Immature natural killer cell (primary cell): ENCODE measurements around the gene ULK4. TPM values are rescaled to one million over a fixed set of nuclear protein-coding genes. Genes with fewer than 3 reads are reported as not detected.
"Not testable (repeated sequence)": the region's sequence is repeated elsewhere in the genome, so short reads cannot be mapped to it uniquely, and the experiment has no call there.

Source experiments
- DNase-seq, 3 donors: peaks; one replicate each; pipeline ENCODE4 v3.0.0; 2022; ENCODE audit warnings: mixed read lengths in 1 of 3
- H3K27ac Mint-ChIP-seq, 6 donors: one replicate each; pipeline ENCODE4 v1.8.0; 2020; ENCODE audit warnings: mixed read lengths in 6 of 6, mild to moderate bottlenecking in 5 of 6, inconsistent platforms in 4 of 6, moderate library complexity in 3 of 6
- H3K27me3 Mint-ChIP-seq, 3 donors: one replicate each; pipeline ENCODE4 v1.8.0; 2020 to 2021; ENCODE audit warnings: low read depth in 3 of 3, mild to moderate bottlenecking in 3 of 3, mixed read lengths in 3 of 3, moderate library complexity in 3 of 3, inconsistent platforms in 1 of 3
- H3K36me3 Mint-ChIP-seq, 3 donors: one replicate each; pipeline ENCODE4 v1.8.0; 2020; ENCODE audit warnings: mixed read lengths in 3 of 3, inconsistent platforms in 2 of 3, mild to moderate bottlenecking in 2 of 3
- H3K4me1 Mint-ChIP-seq, 2 donors: one replicate each; pipeline ENCODE4 v1.8.0; 2020; ENCODE audit warnings: inconsistent platforms in 2 of 2, mild to moderate bottlenecking in 2 of 2, mixed read lengths in 2 of 2, moderate library complexity in 1 of 2
- H3K4me3 Mint-ChIP-seq, 5 donors: one replicate each; pipeline ENCODE4 v1.8.0; 2020; ENCODE audit warnings: mild to moderate bottlenecking in 5 of 5, mixed read lengths in 5 of 5, inconsistent platforms in 3 of 5, moderate library complexity in 3 of 5
- H3K9me3 Mint-ChIP-seq, 6 donors: one replicate each; pipeline ENCODE4 v1.8.0; 2020; ENCODE audit warnings: mild to moderate bottlenecking in 6 of 6, mixed read lengths in 6 of 6, inconsistent platforms in 4 of 6, moderate library complexity in 3 of 6
- polyA plus RNA-seq, 3 donors: library from polyadenylated mRNA; unstranded; fragments of 300-500 nt; fragmentation: Illumina TruSeq; gene quantifications; one replicate each; pipeline ENCODE4 v1.2.3, GENCODE V29; 2021

The ULK4 gene
- polyA plus RNA-seq, 3 donors from 2014 or later, result 9.9 to 10.6 (median 9.9) TPM

GRCh38 chr3:41749988-41750387 is 211.9 kb downstream of the ULK4 start:
- Mint-ChIP-seq H3K27me3 (no peaks in the 10 kb centered on the region), H3K4me3 (no peak overlapping the region), H3K9me3 (no peaks in the 10 kb centered on the region), H3K27ac (no peak overlapping the region), H3K4me1 (peaks cover 0 to 4% of the 10 kb centered on the region in 2 donors), H3K36me3 (peaks cover 18 to 34% (median 25%) of the 10 kb centered on the region in 3 donors)
- no peak for DNase-seq

DNA sequence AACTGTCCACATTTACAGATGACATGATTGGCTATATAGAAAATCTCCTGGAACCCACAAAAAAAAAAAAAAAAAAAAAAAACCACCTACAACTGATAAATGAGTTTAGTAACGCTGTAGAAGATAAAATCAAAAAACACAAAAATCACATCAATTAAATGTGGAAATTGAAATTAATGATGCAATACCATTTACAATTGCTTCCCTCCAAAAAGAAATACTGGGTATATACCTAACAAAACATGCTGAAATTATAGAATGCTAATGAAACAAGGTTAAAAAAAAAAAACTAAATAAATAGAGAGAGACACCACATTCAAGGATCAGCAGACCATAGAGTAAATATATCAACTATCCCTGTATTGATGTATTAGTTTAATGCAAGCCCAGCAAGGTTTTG is 215.7 kb downstream of the ULK4 start:
- peaks cover 0 to 2% (median 0%) of the 10 kb centered on the region in 3 donors for H3K27me3 Mint-ChIP-seq
- DNase-seq, result no peak
- peaks cover 9 to 16% (median 9%) of the 10 kb centered on the region in 3 donors for H3K36me3 Mint-ChIP-seq
- no peak overlapping the region for H3K4me3 Mint-ChIP-seq
- no peaks in the 10 kb centered on the region for H3K9me3 Mint-ChIP-seq
- no peak overlapping the region for H3K27ac Mint-ChIP-seq
- H3K4me1 Mint-ChIP-seq, result no peaks in the 10 kb centered on the region

DNA sequence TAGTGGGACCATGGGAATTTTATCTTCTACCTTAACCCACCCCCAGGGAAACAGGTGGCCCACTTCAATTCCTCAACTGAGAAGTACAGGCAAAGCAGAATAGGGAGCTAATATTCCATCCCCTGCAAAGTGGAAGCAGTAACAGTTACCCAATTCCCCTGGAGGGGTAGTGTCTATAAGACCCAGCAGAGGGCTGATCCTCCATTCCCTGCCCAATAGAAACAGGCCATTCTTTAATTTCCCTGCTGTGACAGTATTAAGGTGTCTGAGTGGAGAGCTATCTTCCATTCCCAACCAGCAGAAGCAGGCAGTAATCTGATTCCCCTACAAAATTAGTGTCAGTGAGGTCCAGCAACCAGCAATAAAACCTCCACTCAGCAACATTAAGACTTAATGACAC is 219.8 kb downstream of the ULK4 start:
- Mint-ChIP-seq H3K4me3 (no peak overlapping the region), H3K27me3 (peaks cover 0 to 6% (median 2%) of the 10 kb centered on the region in 3 donors), H3K36me3 (peaks cover 8 to 15% (median 11%) of the 10 kb centered on the region in 3 donors), H3K9me3 (peaks cover 0 to 6% (median 4%) of the 10 kb centered on the region in 6 donors), H3K4me1 (no peaks in the 10 kb centered on the region), H3K27ac (no peak overlapping the region)
- no peak for DNase-seq

DNA sequence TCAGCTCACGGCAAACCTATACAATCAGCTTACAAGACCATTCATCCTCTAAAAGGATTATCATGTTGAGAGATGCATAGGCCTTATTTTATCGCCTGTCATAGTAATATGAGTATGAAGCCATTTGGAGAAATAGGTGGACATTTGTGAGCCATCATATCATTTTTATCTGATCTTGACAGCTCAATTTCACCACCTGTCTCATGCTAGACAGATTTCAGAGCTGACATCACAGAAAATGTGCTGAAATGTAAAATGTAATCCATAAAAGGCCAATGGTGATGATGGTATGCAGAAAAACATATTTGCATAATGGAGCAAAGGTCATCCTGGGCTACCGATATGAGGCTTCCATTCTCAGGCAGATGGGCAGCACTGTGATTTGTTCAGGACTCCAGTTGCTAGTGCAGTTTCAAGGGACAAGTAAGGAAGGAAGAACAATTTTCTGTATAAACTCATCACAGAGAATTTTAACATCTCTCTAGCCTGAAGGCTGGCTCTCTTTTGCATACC is 221.5 kb downstream of the ULK4 start:
- Mint-ChIP-seq H3K9me3 (peaks cover 0 to 6% (median 4%) of the 10 kb centered on the region in 6 donors), H3K4me1 (no peaks in the 10 kb centered on the region), H3K4me3 (no peak overlapping the region), H3K36me3 (peaks cover 11 to 15% (median 11%) of the 10 kb centered on the region in 3 donors), H3K27ac (no peak overlapping the region), H3K27me3 (peaks cover 0 to 6% (median 2%) of the 10 kb centered on the region in 3 donors)
- DNase-seq, result no peak

DNA sequence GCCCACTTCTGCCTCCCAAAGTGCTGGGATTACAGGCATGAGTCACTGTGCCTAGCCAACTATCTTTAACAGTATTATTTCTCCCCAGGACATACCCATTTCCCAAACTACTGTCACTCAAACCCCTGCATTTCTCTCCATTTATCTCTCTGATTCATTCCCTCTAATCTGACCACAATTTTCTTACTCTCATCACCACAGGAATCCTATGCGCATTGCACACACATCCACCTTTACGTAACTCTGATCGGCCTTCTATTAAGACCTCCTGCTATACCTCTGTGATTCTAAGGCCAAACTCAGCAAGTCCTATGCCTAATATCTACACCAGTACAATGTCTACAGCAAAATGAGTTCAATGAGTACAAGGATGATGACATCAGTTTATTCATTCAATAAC is 235.0 kb downstream of the ULK4 start:
- no peak overlapping the region for H3K27ac Mint-ChIP-seq
- H3K27me3 Mint-ChIP-seq, result peaks cover 0 to 2% (median under 1%) of the 10 kb centered on the region in 3 donors
- H3K9me3 Mint-ChIP-seq, result peaks cover 0 to 6% (median 2%) of the 10 kb centered on the region in 6 donors
- peaks cover 10 to 13% (median 10%) of the 10 kb centered on the region in 3 donors for H3K36me3 Mint-ChIP-seq
- H3K4me1 Mint-ChIP-seq, result no peaks in the 10 kb centered on the region
- H3K4me3 Mint-ChIP-seq, result no peak overlapping the region
- no peak for DNase-seq

DNA sequence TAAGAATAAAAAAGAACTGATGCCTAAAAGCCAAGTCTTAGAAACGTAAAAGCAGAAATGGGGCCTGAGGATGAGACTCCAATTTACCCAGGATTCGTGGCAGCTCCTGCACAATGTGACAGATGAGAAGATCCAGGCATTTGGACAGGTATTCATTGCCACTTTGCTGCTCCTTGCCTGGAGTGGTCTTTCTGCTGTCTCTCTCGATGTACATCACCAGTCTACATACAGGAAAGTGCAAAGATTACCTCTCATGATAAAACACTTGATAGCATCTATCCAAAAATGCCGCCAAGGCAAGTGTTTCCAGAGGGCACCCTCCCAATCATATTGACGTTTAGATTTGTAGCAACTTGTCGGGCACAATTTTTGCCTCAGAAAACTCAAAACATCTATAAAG is 244.3 kb downstream of the ULK4 start:
- H3K36me3 Mint-ChIP-seq, result peaks cover 0 to 4% (median 0%) of the 10 kb centered on the region in 3 donors
- no peaks in the 10 kb centered on the region for H3K9me3 Mint-ChIP-seq
- DNase-seq, result no peak
- no peak overlapping the region for H3K4me3 Mint-ChIP-seq
- H3K4me1 Mint-ChIP-seq, result no peaks in the 10 kb centered on the region
- H3K27me3 Mint-ChIP-seq, result no peaks in the 10 kb centered on the region
- no peak overlapping the region for H3K27ac Mint-ChIP-seq

- Mint-ChIP-seq H3K27me3 (no peaks in the 10 kb centered on the region), H3K36me3 (peaks cover 0 to 4% (median 0%) of the 10 kb centered on the region in 3 donors), H3K9me3 (no peaks in the 10 kb centered on the region), H3K27ac (no peak overlapping the region), H3K4me3 (no peak overlapping the region), H3K4me1 (no peaks in the 10 kb centered on the region)
- DNase-seq, result no peak
These were observed 245.4 kb downstream of the ULK4 start for GRCh38 chr3:41716471-41716870.

- peaks cover 0 to 9% (median 0%) of the 10 kb centered on the region in 3 donors for H3K36me3 Mint-ChIP-seq
- H3K4me1 Mint-ChIP-seq, result no peaks in the 10 kb centered on the region
- H3K27ac Mint-ChIP-seq, result no peak overlapping the region
- DNase-seq, result no peak
- H3K4me3 Mint-ChIP-seq, result no peak overlapping the region
- no peaks in the 10 kb centered on the region for H3K9me3 Mint-ChIP-seq
- peaks cover 0 to 1% (median 0%) of the 10 kb centered on the region in 3 donors for H3K27me3 Mint-ChIP-seq
These were observed 246.5 kb downstream of the ULK4 start for GRCh38 chr3:41715376-41715775.

GRCh38 chr3:41711651-41712050 is 250.3 kb downstream of the ULK4 start:
- H3K27me3 Mint-ChIP-seq, result peaks cover 0 to 3% (median 0%) of the 10 kb centered on the region in 3 donors
- H3K9me3 Mint-ChIP-seq, result no peaks in the 10 kb centered on the region
- H3K4me3 Mint-ChIP-seq, result no peak overlapping the region
- H3K36me3 Mint-ChIP-seq, result peaks cover 0 to 11% (median 4%) of the 10 kb centered on the region in 3 donors
- no peak overlapping the region for H3K27ac Mint-ChIP-seq
- no peak for DNase-seq
- H3K4me1 Mint-ChIP-seq, result no peaks in the 10 kb centered on the region

DNA sequence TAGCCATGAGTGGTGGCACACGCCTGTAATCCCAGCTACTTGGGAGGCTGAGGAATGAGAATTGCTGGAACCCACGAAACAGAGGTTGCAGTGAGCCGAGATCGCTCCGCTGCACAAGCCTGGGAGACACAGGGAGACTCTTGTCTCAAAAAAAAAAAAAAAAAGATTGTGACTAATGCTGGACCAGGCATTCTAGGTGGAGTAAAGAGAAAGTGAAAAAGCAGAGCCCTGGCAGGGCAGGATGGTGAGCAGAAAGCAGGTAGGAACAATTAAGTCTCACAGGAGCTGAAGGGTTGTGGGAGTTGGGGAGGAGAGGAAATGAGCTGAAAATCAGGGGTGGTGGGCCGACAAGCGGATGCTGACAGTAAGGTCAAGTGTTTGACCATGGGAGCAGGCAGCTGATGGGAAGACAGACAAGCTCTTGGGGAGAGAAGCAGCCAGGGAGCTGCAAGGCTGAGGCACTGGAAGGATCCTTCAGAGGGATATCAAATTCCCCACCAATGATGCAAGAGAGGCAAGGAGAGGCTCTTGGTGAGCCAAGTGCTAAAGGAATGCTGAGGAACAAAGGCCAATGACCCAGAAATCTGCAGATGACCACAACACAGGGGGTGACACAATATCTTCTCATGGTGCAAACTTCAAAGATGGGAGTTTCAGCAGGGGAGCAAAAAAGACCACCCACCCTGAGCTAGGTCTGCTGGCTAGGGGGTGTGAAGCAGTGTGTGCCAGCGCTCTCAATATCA is 251.1 kb downstream of the ULK4 start:
- peak overlapping the region in 1 of 6 donors; percentile 40 for H3K27ac Mint-ChIP-seq
- peaks cover 0 to 3% (median 0%) of the 10 kb centered on the region in 3 donors for H3K27me3 Mint-ChIP-seq
- H3K4me3 Mint-ChIP-seq, result no peak overlapping the region
- H3K9me3 Mint-ChIP-seq, result no peaks in the 10 kb centered on the region
- peaks cover 0 to 11% (median 4%) of the 10 kb centered on the region in 3 donors for H3K36me3 Mint-ChIP-seq
- no peaks in the 10 kb centered on the region for H3K4me1 Mint-ChIP-seq
- no peak for DNase-seq

DNA sequence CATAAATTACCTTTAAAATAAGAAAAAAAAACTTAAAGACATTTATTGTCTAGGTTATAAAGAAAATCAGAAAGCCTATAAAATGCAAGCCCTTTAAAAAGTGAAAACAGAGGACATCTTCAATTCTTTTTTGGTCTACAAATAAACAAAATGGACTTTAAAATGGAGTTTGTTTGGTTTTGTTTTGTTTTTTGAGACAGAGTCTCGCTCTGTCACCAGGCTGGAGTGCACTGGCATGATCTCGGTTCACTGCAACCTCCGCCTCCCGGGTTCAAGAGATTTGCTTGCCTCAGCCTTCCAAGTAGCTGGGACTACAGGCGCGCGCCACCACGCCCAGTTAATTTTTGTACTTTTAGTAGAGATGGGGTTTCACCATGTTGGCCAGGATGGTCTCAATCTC is 252.7 kb downstream of the ULK4 start:
- not testable (repeated sequence) for H3K4me3 Mint-ChIP-seq, H3K9me3 Mint-ChIP-seq, H3K36me3 Mint-ChIP-seq, H3K27me3 Mint-ChIP-seq, H3K27ac Mint-ChIP-seq, DNase-seq, H3K4me1 Mint-ChIP-seq

- H3K27ac Mint-ChIP-seq, result peak overlapping the region in 1 of 6 donors; percentile 64
- DNase-seq, result no peak
- no peaks in the 10 kb centered on the region for H3K4me1 Mint-ChIP-seq
- no peak overlapping the region for H3K4me3 Mint-ChIP-seq
- no peaks in the 10 kb centered on the region for H3K9me3 Mint-ChIP-seq
- H3K27me3 Mint-ChIP-seq, result peaks cover 0 to 5% (median 0%) of the 10 kb centered on the region in 3 donors
- peaks cover 0 to 9% (median 8%) of the 10 kb centered on the region in 3 donors for H3K36me3 Mint-ChIP-seq
These were observed 253.7 kb downstream of the ULK4 start for GRCh38 chr3:41708176-41708575.

GRCh38 chr3:41705893-41706292 is 256.0 kb downstream of the ULK4 start:
- H3K27me3 Mint-ChIP-seq, result peaks cover 0 to 5% (median 0%) of the 10 kb centered on the region in 3 donors
- H3K9me3 Mint-ChIP-seq, result no peaks in the 10 kb centered on the region
- no peaks in the 10 kb centered on the region for H3K4me1 Mint-ChIP-seq
- no peak overlapping the region for H3K4me3 Mint-ChIP-seq
- H3K36me3 Mint-ChIP-seq, result peaks cover 0 to 9% (median 8%) of the 10 kb centered on the region in 3 donors
- no peak overlapping the region for H3K27ac Mint-ChIP-seq
- no peak for DNase-seq

- Mint-ChIP-seq H3K27me3 (peaks cover 0 to 2% (median 0%) of the 10 kb centered on the region in 3 donors), H3K9me3 (no peaks in the 10 kb centered on the region), H3K4me1 (no peaks in the 10 kb centered on the region), H3K4me3 (no peak overlapping the region), H3K36me3 (peaks cover 0 to 9% (median 4%) of the 10 kb centered on the region in 3 donors), H3K27ac (no peak overlapping the region)
- no peak for DNase-seq
These were observed 260.7 kb downstream of the ULK4 start for GRCh38 chr3:41701191-41701698.
